Measurements from ENCODE around the gene SARDH. TPM values are rescaled to one million over a fixed set of nuclear protein-coding genes. Genes with fewer than 3 reads are reported as not detected.

SARDH gene
- total and polyA plus RNA-seq, 2 of the 8 experiments (the other 6 are each of a cell fraction or from before 2014, with no cell fraction given): 6.4 to 7.4 TPM

DNA sequence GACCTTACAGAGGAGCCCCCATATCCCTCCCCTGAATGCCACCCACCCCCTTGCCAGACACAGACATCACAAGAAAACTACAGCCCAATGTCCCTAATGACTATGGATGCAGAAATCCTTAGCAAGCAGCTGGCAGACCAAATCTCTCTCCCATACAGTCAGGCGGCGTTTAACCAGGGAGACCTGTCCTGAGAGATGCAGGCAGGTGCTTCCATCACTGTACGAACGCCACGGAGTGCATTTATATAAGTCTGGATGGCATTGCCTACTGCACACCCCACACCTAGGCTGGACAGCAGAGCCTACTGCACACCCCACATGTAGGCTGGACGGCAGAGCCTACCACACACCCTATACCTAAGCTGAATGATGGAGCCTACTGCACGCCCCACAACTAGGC is 34.4 kb upstream of the SARDH start:
- FAIRE-seq: no peak
- POLR2A ChIA-PET (ENCODE audit: partially characterized antibody): no interaction called here

More for the DNA sequence above, 34.4 kb upstream of the SARDH start:
- Histone ChIP-seq H3K4me3 (ENCODE audit: extremely low read depth in 1 of 4, insufficient read depth in 2 of 4, low read depth in 3 of 4, low read length in 4 of 4) (no peak overlapping the region), H3K9ac (replicated peaks in 1 of 4; ENCODE audit: extremely low read depth in 1 of 4, low read depth in 3 of 4, low read length in 3 of 4) (no peak overlapping the region), H3K36me3 (ENCODE audit: control insufficient read depth in 2 of 4, insufficient read depth in 4 of 4, low read length in 3 of 4) (peaks cover 5 to 28% (median 18%) of the 10 kb centered on the region in 4 experiments; a peak in 7 of 8 replicates), H3K27me3 (replicated peaks in 1 of 4; ENCODE audit: control insufficient read depth in 3 of 4, extremely low read depth in 1 of 4, insufficient read depth in 3 of 4, low read length in 3 of 4) (no peaks in the 10 kb centered on the region), H2BK120ac (replicated peaks; ENCODE audit: low read depth, low read length) (no peak overlapping the region), H3K4me2 (ENCODE audit: insufficient read depth in 1 of 2, low read depth in 2 of 2, low read length in 2 of 2) (no peak overlapping the region), H3K4ac (replicated peaks; ENCODE audit: insufficient read length, low read depth, low read length) (no peak overlapping the region), H3K56ac (replicated peaks; ENCODE audit: insufficient read length, low read depth, low read length) (no peak overlapping the region), H4K8ac (ENCODE audit: extremely low read depth, insufficient read depth, low read length) (no peak overlapping the region), H4K20me1 (replicated peaks in 1 of 2; ENCODE audit: control insufficient read depth in 1 of 2, insufficient read depth in 2 of 2, low read length in 2 of 2) (peaks cover 2 to 3% of the 10 kb centered on the region in 2 experiments), H4K5ac (ENCODE audit: insufficient read length, low read depth, low read length) (no peak overlapping the region), H2AFZ (ENCODE audit: low read length) (no peak overlapping the region), H2BK15ac (ENCODE audit: low read length) (no peak overlapping the region), H3K27ac (ENCODE audit: low read depth, low read length) (no peak overlapping the region), H3K23me2 (ENCODE audit: low read depth, low read length) (no peaks in the 10 kb centered on the region), H2AK5ac (ENCODE audit: low read depth, low read length) (no peak overlapping the region), H3K79me1 (ENCODE audit: low read depth, low read length) (no peaks in the 10 kb centered on the region), H3K9me3 (ENCODE audit: insufficient read depth in 2 of 2, low read depth in 1 of 2, low read length in 1 of 2) (no peaks in the 10 kb centered on the region; a peak in 1 of 4 replicates), H3K23ac (ENCODE audit: insufficient read length) (no peak overlapping the region), H2BK20ac (ENCODE audit: low read length) (no peak overlapping the region), H4K91ac (replicated peaks; ENCODE audit: insufficient read length, low read length) (no peak overlapping the region), H3K14ac (ENCODE audit: insufficient read length) (no peak overlapping the region), H3K79me2 (ENCODE audit: control insufficient read depth in 1 of 2, insufficient read depth in 2 of 2, low read length in 2 of 2) (no peaks in the 10 kb centered on the region), H3K18ac (ENCODE audit: extremely low read depth, low read length) (no peak overlapping the region), H2BK12ac (ENCODE audit: low read depth, low read length) (no peak overlapping the region), H3K4me1 (replicated peaks in 1 of 4; ENCODE audit: control insufficient read depth in 3 of 4, insufficient read depth in 4 of 4, low read length in 3 of 4) (no peaks in the 10 kb centered on the region), H2BK5ac (ENCODE audit: low read depth, low read length) (no peak overlapping the region; the same call in 1 of the 2 replicates)
- no peak for TF ChIP-seq BACH1 (IDR thresholded peaks at IDR 0.05; ENCODE audit: low read length)
- no peak for TF ChIP-seq SP2 (IDR thresholded peaks at IDR 0.05; ENCODE audit: low read length)
- TF ChIP-seq CREB1 (IDR thresholded peaks at IDR 0.05): no peak
- TF ChIP-seq, protein P1, sequence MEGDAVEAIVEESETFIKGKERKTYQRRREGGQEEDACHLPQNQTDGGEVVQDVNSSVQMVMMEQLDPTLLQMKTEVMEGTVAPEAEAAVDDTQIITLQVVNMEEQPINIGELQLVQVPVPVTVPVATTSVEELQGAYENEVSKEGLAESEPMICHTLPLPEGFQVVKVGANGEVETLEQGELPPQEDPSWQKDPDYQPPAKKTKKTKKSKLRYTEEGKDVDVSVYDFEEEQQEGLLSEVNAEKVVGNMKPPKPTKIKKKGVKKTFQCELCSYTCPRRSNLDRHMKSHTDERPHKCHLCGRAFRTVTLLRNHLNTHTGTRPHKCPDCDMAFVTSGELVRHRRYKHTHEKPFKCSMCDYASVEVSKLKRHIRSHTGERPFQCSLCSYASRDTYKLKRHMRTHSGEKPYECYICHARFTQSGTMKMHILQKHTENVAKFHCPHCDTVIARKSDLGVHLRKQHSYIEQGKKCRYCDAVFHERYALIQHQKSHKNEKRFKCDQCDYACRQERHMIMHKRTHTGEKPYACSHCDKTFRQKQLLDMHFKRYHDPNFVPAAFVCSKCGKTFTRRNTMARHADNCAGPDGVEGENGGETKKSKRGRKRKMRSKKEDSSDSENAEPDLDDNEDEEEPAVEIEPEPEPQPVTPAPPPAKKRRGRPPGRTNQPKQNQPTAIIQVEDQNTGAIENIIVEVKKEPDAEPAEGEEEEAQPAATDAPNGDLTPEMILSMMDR (IDR thresholded peaks at IDR 0.05; ENCODE audit: control extremely low read depth in 1 of 3, insufficient read depth in 1 of 3, low read depth in 1 of 3, low read length in 3 of 3): no peak
- no peak for TF ChIP-seq SIRT6 (IDR thresholded peaks at IDR 0.05; ENCODE audit: low read length)
- 90% methylated on average over 7 of the region's 7 CpGs; no CpG with 5 or more reads in 1 of the 2 experiments for WGBS, 2 experiments (ENCODE audit: extremely low coverage in 1 of 2, insufficient coverage in 1 of 2, insufficient read length in 1 of 2, insufficient replicate concordance in 2 of 2, low coverage in 1 of 2, low lambda C conversion rate in 2 of 2, missing lambda C conversion rate in 1 of 2)
- DNase-seq (ENCODE audit: low read depth in 1 of 2, low spot score in 2 of 2): no peak
- CTCF ChIA-PET (ENCODE audit: partially characterized antibody): interaction anchor here (1.2 to 6.8 kb wide), 3 partner anchors 8 to 30 kb away, joined by 3 to 65 read pairs (median 15); no protein-coding TSS in a partner anchor
